HG02571 (cell line): ENCODE data around the gene GABRA5.
"Not testable (repeated sequence)": the region's sequence is repeated elsewhere in the genome, so short reads cannot be mapped to it uniquely, and the experiment has no call there.

Experiments used
- ATAC-seq: cut with Tn5 transposase; IDR thresholded peaks from one replicate; pipeline ENCODE4 v1.9.1; 2021; ENCODE audit warnings: mild to moderate bottlenecking, moderate library complexity; ENCODE audit not compliant: unreplicated experiment

Gene GABRA5

GRCh38 chr15:26875476-26875850 is 8.6 kb downstream of the GABRA5 start:
- no peak for ATAC-seq

GRCh38 chr15:26877831-26878230 is 11.0 kb downstream of the GABRA5 start:
- no peak for ATAC-seq

- no peak for ATAC-seq
Measured at GRCh38 chr15:26879706-26880105, 12.8 kb downstream of the GABRA5 start.

GRCh38 chr15:26882112-26882511 is 15.2 kb downstream of the GABRA5 start:
- no peak for ATAC-seq

GRCh38 chr15:26882616-26883365 is 15.9 kb downstream of the GABRA5 start:
- ATAC-seq, result no peak

- no peak for ATAC-seq
Measured at GRCh38 chr15:26883466-26883865, 16.6 kb downstream of the GABRA5 start.

GRCh38 chr15:26886566-26886965 is 19.7 kb downstream of the GABRA5 start:
- no peak for ATAC-seq

GRCh38 chr15:26887926-26888666 is 21.2 kb downstream of the GABRA5 start:
- no peak for ATAC-seq

GRCh38 chr15:26888761-26889160 is 21.9 kb downstream of the GABRA5 start:
- no peak for ATAC-seq

GRCh38 chr15:26889298-26889898 is 22.5 kb downstream of the GABRA5 start:
- no peak for ATAC-seq

GRCh38 chr15:26890451-26890850 is 23.6 kb downstream of the GABRA5 start:
- ATAC-seq, result no peak

GRCh38 chr15:26890988-26891387 is 24.1 kb downstream of the GABRA5 start:
- no peak for ATAC-seq

- no peak for ATAC-seq
Measured at GRCh38 chr15:26891448-26892181, 24.8 kb downstream of the GABRA5 start.

GRCh38 chr15:26892182-26892518 is 25.3 kb downstream of the GABRA5 start:
- no peak for ATAC-seq

- ATAC-seq, result no peak
Measured at GRCh38 chr15:26892678-26893077, 25.8 kb downstream of the GABRA5 start.

GRCh38 chr15:26893351-26894065 is 26.6 kb downstream of the GABRA5 start:
- ATAC-seq, result no peak

GRCh38 chr15:26894181-26894580 is 27.3 kb downstream of the GABRA5 start:
- no peak for ATAC-seq

- not testable (repeated sequence) for ATAC-seq
Measured at GRCh38 chr15:26895346-26895745, 28.5 kb downstream of the GABRA5 start.

GRCh38 chr15:26899658-26900057 is 32.8 kb downstream of the GABRA5 start:
- ATAC-seq, result no peak

GRCh38 chr15:26901041-26901440 is 34.2 kb downstream of the GABRA5 start:
- ATAC-seq, result no peak

- ATAC-seq, result no peak
Measured at GRCh38 chr15:26910715-26911114, 43.9 kb downstream of the GABRA5 start.
